GM19351 (cell line): Measurements from ENCODE around the gene SPEM1.
A peak's percentile ranks its signal among the peaks of the same experiment; 100 is the strongest.

Experiments used
- ATAC-seq: cut with Tn5 transposase; IDR thresholded peaks from one replicate; pipeline ENCODE4 v1.9.1; 2021; ENCODE audit warnings: mild to moderate bottlenecking, moderate library complexity; ENCODE audit not compliant: unreplicated experiment

Gene SPEM1, protein sequence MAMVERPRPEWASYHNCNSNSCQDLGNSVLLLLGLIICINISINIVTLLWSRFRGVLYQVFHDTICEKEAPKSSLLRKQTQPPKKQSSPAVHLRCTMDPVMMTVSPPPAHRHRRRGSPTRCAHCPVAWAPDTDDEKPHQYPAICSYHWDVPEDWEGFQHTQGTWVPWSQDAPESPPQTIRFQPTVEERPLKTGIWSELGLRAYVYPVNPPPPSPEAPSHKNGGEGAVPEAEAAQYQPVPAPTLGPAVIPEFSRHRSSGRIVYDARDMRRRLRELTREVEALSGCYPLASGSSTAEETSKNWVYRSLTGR

DNA sequence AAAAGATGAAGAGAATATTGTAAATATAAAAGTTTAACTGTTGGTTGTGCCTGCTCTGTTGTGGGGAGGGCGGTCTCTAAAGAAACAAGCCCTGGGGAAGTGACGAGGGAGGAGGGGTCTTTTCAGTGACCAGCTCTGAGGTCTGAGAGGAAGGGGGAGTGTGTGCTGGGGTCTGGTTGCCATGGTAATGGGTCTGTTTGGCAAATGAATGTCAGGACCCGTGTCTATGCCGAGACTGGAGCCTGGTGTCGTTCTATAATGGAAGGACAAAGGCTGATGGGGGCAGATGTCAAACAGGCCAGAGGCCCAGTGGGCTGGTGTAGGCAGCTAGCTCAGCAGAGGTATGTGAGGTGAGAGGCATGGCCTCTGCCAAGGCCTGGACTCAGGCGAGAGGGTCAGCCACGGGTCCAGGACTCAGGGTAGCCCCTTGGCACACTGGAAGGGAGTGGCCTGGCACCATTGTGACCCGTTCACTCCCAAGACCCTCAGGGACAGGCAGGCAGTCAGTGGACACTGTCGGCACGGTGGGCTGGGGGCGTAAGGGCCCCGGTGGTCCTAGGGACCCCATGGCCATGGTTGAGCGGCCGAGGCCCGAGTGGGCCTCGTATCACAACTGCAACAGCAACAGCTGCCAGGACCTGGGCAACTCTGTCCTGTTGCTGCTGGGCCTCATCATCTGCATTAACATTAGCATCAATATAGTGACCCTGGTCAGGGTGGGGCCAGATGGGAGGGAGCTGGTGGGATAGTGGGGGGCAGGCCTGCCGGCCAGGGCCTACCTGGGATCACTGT, at the start of gene SPEM1:
SPEM1 (plus strand) TSS at position 506 of the 792 bp plus-strand sequence; CDS start at position 567, 61 bp downstream.
- no peak for ATAC-seq

- ATAC-seq: no peak
Observed at GRCh38 chr17:7370853-7371252, 49.3 kb upstream of the SPEM1 start.

- ATAC-seq: no peak
Observed at GRCh38 chr17:7374353-7374752, 45.8 kb upstream of the SPEM1 start.

DNA sequence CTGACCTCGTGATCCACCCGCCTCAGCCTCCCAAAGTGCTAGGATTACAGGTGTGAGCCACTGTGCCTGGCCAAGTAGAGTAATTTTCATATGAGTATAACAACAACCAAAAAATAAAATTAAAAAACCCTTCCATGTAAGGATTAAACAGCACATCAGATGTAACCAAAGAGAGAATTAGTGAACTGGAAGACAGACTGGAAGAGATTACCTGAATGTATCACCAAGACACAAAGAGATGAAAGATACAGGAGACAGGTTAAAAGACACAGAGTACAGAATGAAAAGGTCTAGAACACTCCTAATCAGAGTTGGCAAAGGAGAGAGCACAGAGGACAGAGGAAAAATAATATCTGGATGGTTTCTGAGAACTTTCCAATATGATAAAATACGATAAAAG, 41.0 kb upstream of the SPEM1 start:
- no peak for ATAC-seq

DNA sequence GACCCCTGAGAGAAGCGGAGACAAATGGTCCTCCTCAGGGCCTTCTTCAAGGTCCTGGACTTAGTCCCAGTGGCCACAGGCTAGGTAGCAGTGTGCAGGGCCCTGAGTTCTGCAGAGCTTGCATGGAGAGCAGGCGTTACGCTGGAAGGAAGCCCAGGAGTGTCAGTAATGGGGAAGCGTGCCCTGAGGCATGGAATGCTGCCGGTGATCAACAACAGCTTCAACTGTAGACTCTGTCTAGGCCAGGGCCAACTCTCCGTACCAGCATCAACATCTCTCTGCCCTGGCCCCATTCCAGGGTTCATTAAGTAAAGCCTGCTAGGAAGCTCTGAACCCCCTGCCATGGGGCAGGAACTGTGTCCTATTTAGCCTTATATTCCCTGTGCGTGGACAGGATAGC, 39.8 kb upstream of the SPEM1 start:
- no peak for ATAC-seq

DNA sequence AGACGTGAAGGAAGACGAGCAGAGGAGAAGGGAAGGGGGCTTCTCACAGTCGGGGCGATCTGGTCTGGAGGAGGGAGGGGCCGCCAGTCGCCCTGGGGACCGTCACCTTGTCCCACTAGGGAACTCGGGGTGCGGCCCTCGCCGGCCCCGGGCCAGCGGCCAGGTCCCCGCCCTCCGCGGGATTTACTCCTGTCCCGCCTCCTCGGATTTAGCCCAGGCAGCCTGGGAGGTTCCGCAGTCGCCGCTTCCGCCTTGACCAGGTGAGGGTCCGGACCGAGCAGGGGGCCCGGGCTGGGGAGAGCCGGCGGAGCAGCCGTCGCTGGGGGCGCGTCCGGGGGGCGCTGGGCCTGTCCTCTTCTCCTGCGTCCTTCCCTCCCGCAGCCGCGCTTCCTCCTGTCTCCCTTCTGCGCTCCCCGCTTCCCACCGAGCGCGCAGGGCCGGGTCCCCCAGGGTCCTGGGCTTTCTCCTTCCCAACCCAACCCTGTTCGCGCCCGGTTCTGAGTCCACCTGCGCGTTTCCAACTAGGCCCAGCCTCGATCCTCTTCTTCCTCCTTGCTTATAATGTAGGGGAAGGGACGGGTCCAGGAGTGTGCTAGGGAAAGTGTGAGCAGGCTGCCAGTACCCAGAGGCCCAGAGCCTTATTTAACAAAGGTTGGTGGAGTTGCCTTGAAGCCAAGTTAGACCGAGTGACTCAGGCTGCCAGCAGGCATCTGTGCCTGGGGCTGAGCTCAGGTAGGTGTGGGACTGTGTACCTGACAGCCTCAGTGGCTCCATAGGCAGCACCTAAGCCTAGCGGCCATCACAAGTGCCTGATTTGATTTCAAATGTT, 39.1 kb upstream of the SPEM1 start, which contains the start of gene TNK1:
TNK1 (plus strand) TSS at position 235 of the 829 bp plus-strand sequence. CDS start 1,838 bp downstream, outside the sequence.
- no peak for ATAC-seq

GRCh38 chr17:7382901-7383300, 37.2 kb upstream of the SPEM1 start:
- no peak for ATAC-seq

DNA sequence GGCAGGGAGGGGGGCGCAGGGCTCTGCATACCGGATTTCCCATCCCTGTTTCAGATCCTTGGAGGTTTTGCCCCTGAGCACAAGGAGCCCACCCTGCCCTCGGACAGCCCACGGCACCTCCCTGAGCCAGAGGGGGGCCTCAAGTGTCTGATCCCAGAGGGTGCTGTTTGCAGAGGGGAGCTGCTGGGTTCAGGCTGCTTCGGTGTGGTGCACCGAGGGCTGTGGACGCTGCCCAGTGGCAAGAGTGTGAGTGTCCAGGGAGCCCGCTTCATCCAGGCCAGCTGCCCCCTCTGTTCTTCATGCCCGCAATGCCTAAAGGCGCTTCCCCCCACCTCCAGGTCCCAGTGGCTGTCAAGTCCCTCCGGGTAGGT, 36.8 kb upstream of the SPEM1 start:
- no peak for ATAC-seq

DNA sequence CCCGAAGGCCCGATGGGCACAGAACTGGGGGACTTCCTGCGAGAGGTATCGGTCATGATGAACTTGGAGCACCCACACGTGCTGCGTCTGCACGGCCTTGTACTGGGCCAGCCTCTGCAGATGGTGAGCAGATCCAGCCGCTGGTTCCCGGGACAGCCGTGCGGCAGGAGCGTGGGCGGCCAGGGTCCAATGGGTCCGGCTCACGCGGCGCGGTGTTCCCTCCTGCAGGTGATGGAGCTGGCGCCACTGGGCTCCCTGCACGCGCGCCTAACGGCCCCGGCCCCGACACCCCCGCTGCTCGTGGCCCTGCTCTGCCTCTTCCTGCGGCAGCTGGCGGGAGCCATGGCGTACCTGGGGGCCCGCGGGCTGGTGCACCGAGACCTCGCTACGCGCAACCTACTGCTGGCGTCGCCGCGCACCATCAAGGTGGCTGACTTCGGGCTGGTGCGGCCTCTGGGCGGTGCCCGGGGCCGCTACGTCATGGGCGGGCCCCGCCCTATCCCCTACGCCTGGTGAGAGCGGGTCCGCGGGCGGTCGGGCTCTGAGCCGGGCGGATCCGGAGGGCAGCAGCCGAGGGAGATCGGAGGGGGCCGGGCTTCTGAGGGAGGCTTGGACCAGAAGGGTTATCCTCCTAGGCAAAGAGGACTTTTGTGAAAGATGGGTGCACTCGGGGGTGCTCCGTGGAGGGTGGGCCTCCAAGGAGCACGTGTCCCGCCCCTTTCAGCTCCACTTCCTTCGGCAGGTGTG, 36.2 kb upstream of the SPEM1 start:
- ATAC-seq: no peak

DNA sequence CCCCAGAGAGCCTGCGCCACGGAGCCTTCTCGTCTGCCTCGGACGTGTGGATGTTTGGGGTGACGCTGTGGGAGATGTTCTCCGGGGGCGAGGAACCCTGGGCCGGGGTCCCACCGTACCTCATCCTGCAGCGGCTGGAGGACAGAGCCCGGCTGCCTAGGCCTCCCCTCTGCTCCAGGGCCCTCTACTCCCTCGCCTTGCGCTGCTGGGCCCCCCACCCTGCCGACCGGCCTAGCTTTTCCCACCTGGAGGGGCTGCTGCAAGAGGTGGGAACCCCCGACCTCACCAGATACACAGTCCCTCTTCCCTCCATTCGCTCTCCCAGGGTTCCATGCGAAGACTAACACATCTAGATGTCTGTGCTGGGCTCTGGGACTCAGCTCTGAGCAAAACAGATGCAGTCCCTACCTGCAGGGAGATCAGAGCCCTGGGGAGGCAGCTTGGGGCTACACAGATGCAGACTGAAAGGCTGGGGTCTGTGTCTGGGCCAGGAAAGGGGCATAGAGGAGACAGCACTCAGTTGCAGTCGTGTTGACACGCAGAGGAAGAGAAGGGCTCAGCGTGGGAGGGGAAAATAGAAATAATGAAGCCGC, 35.5 kb upstream of the SPEM1 start:
- ATAC-seq: no peak

DNA sequence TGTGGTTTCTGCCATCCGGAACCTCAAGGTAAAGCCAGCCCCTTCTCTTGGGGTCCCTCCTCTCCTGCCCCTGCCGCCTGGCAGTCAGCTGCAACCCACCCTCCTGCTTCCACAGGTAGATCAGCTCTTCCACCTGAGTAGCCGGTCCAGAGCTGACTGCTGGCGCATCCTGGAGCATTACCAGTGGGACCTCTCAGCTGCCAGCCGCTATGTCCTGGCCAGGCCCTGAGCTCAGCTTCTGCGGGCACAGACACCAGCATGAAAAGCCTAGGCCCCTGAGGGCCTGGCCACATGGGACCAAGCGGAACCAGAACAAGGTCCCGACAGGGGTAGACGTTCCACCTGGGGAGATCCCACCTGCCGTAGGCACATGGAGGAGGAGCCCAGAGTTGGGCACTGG, 31.3 kb upstream of the SPEM1 start:
- no peak for ATAC-seq

DNA sequence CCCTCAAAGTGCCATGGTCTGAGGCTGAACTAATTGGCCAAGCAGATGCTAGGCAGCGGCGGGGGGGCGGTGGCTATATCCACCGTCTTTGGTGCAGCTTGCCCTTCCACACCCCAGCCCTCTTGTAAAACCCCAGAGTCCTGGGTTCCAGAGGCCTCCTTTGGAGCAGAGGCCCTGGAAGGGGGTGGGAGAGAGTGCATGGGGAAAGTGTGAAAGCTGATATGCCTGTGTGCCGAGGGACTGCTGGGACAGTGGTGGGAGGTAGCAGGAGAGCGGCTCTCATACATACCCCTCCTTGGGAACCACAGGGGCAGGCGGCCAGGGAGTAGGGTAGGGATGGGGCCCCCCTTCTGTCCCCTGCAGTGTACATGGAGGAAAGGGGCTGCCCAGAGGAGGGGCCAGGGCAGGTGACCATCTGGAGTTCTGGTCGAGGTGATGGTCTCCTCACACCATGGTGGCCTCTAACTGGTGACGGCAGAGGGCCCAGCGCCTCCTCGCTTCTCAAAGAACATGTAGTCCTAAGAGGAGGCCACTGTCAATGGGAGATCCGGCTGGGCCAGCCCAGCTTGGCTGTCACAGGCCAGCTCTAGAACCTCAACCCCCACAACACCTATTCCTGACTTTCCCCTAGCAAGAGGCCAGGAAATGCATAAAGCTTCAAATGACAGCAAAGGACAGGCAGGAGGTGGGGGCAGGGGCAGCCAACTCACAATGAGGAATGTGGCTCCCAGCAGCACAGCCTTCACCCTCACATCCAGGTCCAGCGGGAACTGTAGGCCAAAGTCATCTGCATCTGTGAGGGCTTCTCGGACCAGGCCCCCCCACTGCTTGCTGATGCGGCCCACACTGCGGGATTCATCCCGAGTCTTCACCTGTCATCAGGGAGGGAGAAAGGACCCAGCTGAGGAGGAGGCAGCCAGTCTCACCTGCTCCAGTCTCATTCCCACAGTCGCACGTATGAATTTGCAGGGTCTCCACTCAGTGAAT, 29.9 kb upstream of the SPEM1 start:
- ATAC-seq: no peak

DNA sequence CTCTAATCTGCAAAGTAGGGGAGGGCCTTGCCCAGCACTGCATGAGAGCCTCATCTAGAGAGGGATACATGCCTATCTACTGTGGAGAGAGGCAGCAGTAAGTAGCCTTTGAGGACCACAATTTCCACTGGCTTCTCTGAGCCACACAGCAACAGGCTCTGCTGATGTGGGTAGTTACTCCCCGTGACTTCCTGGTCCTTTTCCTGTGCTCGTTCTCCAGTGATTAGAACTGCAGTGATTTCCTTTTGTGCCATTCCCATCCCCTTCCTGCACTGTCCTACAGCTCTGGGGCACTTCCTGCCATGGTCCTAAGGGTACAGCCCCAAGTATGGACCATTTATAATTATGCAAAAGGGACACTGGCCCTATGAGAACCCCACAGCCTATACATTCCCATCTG, 28.8 kb upstream of the SPEM1 start:
- ATAC-seq: no peak

DNA sequence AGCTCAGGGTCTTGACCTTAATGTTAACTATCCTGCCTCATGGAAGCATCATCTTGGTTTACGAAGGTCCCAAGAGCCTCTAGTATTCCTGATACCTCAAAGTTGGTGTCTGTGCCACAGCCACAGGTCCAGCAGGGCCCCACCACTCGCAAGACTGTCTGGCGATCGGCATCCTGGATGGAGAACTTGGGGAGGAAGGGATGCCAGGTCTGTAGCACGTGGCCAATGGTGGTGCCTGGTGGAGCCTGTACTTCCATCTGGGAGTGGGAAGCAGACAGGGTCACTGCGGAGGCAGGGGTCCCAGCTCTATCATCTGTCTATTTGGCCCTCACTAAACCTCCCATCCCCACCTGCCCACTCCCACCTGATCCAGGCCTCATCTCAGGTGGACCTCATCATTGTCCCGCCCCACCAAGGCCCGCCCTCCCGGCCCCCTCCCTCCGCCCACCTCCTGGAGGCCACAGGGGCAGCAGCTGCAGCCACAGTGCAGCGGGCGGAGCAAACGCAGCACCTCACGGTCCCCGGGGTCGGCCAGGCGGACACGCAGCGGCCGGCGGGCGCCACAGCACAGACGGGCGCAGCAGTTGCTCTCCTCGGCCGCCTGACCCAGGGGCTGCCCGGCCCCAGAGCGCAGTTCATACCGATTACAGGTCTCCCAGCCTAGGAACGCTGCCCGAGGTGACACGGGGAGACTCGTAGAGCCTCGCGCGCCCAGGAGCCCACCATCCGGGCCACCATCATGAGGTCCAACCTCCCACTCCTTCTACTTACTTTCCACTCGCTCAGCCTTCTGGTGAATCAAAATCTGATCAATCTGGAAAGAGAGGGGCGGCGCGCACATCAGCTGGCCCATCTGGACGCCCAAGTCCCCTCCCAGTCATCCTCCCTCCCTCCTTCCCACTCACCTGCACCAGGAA, 27.2 kb upstream of the SPEM1 start:
- no peak for ATAC-seq

DNA sequence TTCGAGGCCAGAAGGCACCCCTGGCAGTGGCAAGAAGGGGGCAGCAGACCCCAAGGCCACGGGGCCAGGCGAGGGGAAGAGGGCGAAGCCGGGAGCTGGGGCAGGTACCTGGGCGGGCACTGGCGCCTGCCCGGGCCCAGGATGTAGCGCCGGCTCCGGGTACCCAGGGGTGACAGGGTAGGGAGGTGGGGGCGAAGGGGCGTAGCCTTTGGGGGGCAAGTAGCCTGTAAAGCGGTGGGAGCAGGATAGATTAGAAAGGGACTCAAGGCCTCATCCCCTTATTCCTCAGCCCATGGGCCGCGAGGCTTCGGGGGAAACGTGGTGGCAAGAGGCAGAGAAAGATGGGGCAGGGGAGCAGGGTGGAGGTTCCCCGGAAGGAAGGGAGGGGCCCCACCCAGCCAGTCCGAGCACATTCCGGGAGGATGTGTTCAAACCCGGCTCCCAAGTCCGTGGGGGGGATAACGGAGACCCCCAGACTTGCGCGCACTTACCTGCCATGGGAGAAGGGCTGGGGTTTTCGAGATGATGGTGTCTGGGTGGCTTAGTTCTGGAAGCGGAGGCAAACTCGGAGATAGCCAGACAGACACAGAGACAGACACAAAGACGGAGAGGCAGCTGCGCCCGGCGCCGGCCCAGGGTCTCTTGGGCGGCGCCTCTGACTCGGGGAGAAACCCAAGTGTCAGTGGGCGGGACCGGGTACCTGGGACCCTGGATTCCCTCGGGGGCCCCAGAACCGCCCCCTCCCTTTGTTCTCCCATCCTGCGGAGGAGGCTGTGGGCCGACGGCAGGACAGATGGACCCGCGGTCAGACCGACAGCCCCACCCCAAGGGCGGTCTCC, 26.3 kb upstream of the SPEM1 start:
- ATAC-seq: peak; percentile 52

GRCh38 chr17:7394452-7395191, 25.5 kb upstream of the SPEM1 start, which contains the start of gene PLSCR3:
Gene PLSCR3, minus strand, starts transcription at chr17:7394525. Its CDS starts 415 bp downstream, at chr17:7394110.
- peak; percentile 70 for ATAC-seq
